Neural crest cell (in vitro differentiated cells): ENCODE measurements around the gene GAREM2. TPM values are rescaled to one million over a fixed set of nuclear protein-coding genes. Genes with fewer than 3 reads are reported as not detected.

Source experiments
- DNase-seq: peaks from one replicate; pipeline ENCODE4 v3.0.0; 2021; ENCODE audit warnings: low read depth, mixed read lengths, low spot score
- H3K27ac Mint-ChIP-seq: one replicate; pipeline ENCODE4 v1.8.0; 2021; ENCODE audit warnings: mild to moderate bottlenecking, mixed read lengths; ENCODE audit not compliant: unreplicated experiment
- H3K27me3 Mint-ChIP-seq: 2 replicates; pipeline ENCODE4 v1.8.0; 2021; ENCODE audit warnings: low read depth, mild to moderate bottlenecking, mixed read lengths
- H3K36me3 Mint-ChIP-seq: 2 replicates; pipeline ENCODE4 v1.8.0; 2021; ENCODE audit warnings: low read depth, mild to moderate bottlenecking, mixed read lengths
- H3K4me1 Mint-ChIP-seq: 2 replicates; pipeline ENCODE4 v1.8.0; 2021; ENCODE audit warnings: mixed read lengths
- H3K4me3 Mint-ChIP-seq: one replicate; pipeline ENCODE4 v1.8.0; 2021; ENCODE audit warnings: mild to moderate bottlenecking, mixed read lengths
- H3K9me3 Mint-ChIP-seq: 2 replicates; pipeline ENCODE4 v1.8.0; 2021; ENCODE audit warnings: mixed read lengths
- CTCF ChIP-seq: fragments of 200-600 bp; sonication (generic); conservative IDR thresholded peaks from 2 replicates; pipeline ENCODE4 v1.5.0; 2021; ENCODE audit warnings: antibody characterized with exemption, mild to moderate bottlenecking
- total RNA-seq: library from RNA; stranded (reverse); gene quantifications from 2 replicates; pipeline ENCODE4 v1.2.1, GENCODE V29; 2021

The GAREM2 gene
- total RNA-seq, 1 donor from 2014 or later, result 21.8 TPM

DNA sequence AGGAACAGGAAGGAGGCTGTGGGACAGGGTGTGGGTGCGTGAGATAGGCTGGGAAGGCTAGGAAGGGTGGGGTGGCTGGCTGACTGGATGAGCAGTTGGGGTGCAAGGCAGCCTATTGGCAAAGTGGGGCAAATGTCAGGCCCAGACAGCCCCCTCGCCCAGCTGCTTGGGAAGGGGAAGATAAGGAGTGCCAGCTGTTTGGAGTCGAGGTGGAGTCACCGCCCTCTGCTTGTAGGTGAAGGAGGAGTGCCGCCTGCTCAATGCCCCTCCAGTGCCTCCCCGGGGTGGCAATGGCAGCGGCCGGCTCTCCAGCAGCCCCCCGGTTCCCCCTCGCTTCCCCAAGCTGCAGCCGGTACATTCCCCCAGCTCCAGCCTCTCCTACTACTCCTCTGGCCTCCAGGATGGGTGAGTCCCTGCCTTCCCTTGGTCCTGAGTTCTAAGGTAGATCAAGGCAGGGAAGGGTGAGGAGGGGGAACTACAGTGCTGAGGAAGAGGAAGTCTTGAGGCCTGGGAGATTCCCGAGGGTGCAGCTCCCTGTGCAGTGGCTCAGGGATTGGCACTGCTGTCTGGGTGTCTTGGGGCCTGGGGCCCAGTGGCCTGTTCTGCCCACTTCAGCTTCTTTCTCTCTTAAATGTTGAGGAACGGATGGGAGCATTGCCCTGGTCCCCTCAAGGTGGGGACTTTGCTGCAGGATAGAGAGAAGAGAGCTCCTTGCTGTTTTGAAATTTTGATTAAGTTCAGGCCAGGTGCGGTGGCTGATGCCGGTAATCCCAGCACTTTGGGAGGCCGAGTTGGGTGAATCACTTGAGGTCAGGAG lies 13.3 kb downstream of the GAREM2 start:
- H3K27ac Mint-ChIP-seq, result no peak overlapping the region
- peak overlapping the region; percentile 87 for H3K4me3 Mint-ChIP-seq
- no peak for TF ChIP-seq CTCF
- DNase-seq, result no peak
- H3K36me3 Mint-ChIP-seq, result peaks cover 5% of the 10 kb centered on the region
- peaks cover 10% of the 10 kb centered on the region for H3K27me3 Mint-ChIP-seq
- H3K4me1 Mint-ChIP-seq, result peaks cover 14% of the 10 kb centered on the region
- H3K9me3 Mint-ChIP-seq, result no peaks in the 10 kb centered on the region

DNA sequence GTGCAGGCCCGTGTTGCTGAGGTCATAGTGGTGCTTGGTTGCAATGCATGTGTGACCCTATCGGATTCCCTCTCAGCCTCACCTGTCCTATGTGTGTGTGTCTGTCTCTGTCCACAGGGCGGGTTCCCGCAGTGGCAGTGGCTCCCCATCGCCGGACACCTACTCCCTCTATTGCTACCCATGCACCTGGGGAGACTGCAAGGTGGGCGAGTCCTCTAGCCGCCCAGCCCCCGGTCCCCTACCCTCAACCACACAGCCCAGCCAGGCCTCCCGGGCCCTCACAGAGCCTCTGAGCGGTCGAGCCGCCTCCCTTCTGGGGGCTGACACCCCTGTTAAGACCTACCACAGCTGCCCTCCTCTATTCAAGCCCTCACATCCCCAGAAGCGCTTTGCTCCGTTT lies 14.2 kb downstream of the GAREM2 start:
- peaks cover 10% of the 10 kb centered on the region for H3K27me3 Mint-ChIP-seq
- H3K4me3 Mint-ChIP-seq, result peak overlapping the region; percentile 70
- DNase-seq, result no peak
- peaks cover 13% of the 10 kb centered on the region for H3K4me1 Mint-ChIP-seq
- H3K27ac Mint-ChIP-seq, result no peak overlapping the region
- no peak for TF ChIP-seq CTCF
- peaks cover 9% of the 10 kb centered on the region for H3K36me3 Mint-ChIP-seq
- H3K9me3 Mint-ChIP-seq, result no peaks in the 10 kb centered on the region

- TF ChIP-seq CTCF, result no peak
- Mint-ChIP-seq H3K27me3 (peaks cover 10% of the 10 kb centered on the region), H3K27ac (no peak overlapping the region), H3K4me1 (peaks cover 13% of the 10 kb centered on the region), H3K4me3 (no peak overlapping the region), H3K36me3 (peaks cover 9% of the 10 kb centered on the region), H3K9me3 (no peaks in the 10 kb centered on the region)
- no peak for DNase-seq
Observed at GRCh38 chr2:26187537-26188104, 14.7 kb downstream of the GAREM2 start.

- Mint-ChIP-seq H3K9me3 (no peaks in the 10 kb centered on the region), H3K36me3 (peaks cover 4% of the 10 kb centered on the region), H3K4me1 (peaks cover 7% of the 10 kb centered on the region), H3K27me3 (peaks cover 4% of the 10 kb centered on the region), H3K4me3 (peak overlapping the region; percentile 61), H3K27ac (peak overlapping the region; percentile 78)
- TF ChIP-seq CTCF, result no peak
- no peak for DNase-seq
Observed at GRCh38 chr2:26189123-26189522, 16.2 kb downstream of the GAREM2 start.

- DNase-seq, result no peak
- peaks cover 7% of the 10 kb centered on the region for H3K4me1 Mint-ChIP-seq
- no peak for TF ChIP-seq CTCF
- H3K4me3 Mint-ChIP-seq, result no peak overlapping the region
- H3K36me3 Mint-ChIP-seq, result peaks cover 4% of the 10 kb centered on the region
- H3K9me3 Mint-ChIP-seq, result no peaks in the 10 kb centered on the region
- H3K27me3 Mint-ChIP-seq, result peaks cover 4% of the 10 kb centered on the region
- no peak overlapping the region for H3K27ac Mint-ChIP-seq
Observed at GRCh38 chr2:26189751-26190150, 16.9 kb downstream of the GAREM2 start.
